Suprapubic skin (tissue), 3 donors: ENCODE measurements around the gene CUL2.

Source experiments
- POLR2A ChIP-seq, 2 donors: fragments of 450-650 bp; IDR thresholded peaks; one replicate each; pipeline ENCODE4 v1.6.1; 2017; ENCODE audit warnings: antibody characterized with exemption in 2 of 2, mild to moderate bottlenecking in 2 of 2, moderate library complexity in 2 of 2
- TF ChIP-seq, protein P1 (sequence below), 2 donors: fragments of 200-600 bp in 1 of 2; fragments of 450-650 bp in 1 of 2; sonication (generic) in 1 of 2; IDR thresholded peaks; one replicate each; pipeline ENCODE4 v1.5.1; 2016 to 2019; ENCODE audit warnings: antibody characterized with exemption in 2 of 2, mild to moderate bottlenecking in 1 of 2, moderate library complexity in 1 of 2

DNA sequence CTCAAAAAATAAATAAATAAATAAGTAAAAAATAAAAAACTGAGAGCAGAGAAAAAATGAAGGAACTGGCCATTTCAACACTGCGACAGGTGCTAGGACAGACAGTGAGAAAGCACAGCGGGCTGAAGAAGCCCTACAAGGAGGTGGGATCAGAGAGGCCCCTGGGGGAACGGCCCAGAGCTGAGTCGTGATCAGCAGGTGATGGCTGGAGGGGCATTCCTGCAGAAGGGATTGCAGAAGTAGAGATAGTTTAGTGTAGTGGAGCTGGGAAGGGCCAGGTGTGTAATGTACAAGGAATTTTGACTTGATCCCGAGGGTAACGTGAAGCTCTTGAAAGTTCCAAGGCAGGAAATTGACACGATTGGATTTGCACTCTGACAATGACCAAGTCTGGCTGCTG is 112.1 kb downstream of the CUL2 start:
- TF ChIP-seq, protein P1, sequence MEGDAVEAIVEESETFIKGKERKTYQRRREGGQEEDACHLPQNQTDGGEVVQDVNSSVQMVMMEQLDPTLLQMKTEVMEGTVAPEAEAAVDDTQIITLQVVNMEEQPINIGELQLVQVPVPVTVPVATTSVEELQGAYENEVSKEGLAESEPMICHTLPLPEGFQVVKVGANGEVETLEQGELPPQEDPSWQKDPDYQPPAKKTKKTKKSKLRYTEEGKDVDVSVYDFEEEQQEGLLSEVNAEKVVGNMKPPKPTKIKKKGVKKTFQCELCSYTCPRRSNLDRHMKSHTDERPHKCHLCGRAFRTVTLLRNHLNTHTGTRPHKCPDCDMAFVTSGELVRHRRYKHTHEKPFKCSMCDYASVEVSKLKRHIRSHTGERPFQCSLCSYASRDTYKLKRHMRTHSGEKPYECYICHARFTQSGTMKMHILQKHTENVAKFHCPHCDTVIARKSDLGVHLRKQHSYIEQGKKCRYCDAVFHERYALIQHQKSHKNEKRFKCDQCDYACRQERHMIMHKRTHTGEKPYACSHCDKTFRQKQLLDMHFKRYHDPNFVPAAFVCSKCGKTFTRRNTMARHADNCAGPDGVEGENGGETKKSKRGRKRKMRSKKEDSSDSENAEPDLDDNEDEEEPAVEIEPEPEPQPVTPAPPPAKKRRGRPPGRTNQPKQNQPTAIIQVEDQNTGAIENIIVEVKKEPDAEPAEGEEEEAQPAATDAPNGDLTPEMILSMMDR (IDR thresholded peaks at IDR 0.05), result no peak
- no peak for TF ChIP-seq POLR2A (IDR thresholded peaks at IDR 0.05)
